Measurements from ENCODE around the gene FIBCD1. TPM values are rescaled to one million over a fixed set of nuclear protein-coding genes. Genes with fewer than 3 reads are reported as not detected.
"Not testable (repeated sequence)": the region's sequence is repeated elsewhere in the genome, so short reads cannot be mapped to it uniquely, and the experiment has no call there.

The FIBCD1 gene
- total and polyA plus RNA-seq, 7 experiments from 2014 or later, result not detected

DNA sequence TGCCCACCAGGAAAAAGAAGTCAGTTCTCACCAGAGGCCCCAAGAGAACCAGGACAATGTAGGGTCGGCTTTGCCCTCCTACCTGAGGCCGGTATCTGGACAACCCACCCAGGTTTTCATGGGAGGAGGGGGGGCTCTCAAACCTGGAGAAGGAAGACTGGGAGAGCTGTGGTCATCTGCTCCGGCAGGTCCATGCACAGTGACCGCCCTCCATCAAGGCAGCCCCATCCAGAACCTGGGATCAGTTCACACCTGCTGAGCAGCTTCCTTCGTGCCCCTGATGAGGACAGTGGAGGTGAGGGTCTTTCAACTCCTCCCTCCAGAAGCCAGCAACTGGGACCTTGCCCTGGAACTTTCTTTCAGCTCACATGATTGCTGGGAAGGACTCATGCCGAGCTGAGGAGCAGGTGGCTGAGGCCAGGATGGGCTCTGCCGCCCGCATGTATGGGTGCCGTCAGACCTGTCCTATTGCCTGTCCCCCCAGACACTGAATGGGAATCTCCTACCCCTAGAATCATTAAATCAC, 20.8 kb upstream of the FIBCD1 start:
- peaks cover 0 to 13% (median 0%) of the 10 kb centered on the region in 5 donors for H3K27me3 Mint-ChIP-seq
- CTCF ChIA-PET, result no interaction called here
- H3K27ac Mint-ChIP-seq, result no peak overlapping the region
- H3K9me3 Mint-ChIP-seq, result peaks cover 0 to 16% (median 0%) of the 10 kb centered on the region in 11 donors
- Histone ChIP-seq H3K4me1 (ENCODE audit: control insufficient read depth in 2 of 2, insufficient read depth in 2 of 2, low read length in 2 of 2) (no peaks in the 10 kb centered on the region), H3K27ac (ENCODE audit: low read depth, low read length) (no peak overlapping the region), H3K27me3 (ENCODE audit: control insufficient read depth in 2 of 2, insufficient read depth in 2 of 2, low read length in 2 of 2) (no peaks in the 10 kb centered on the region), H3K9me3 (ENCODE audit: control insufficient read depth in 2 of 3, low read length in 3 of 3) (no peaks in the 10 kb centered on the region), H3K4me3 (ENCODE audit: low read length) (no peak overlapping the region), H3K36me3 (ENCODE audit: control insufficient read depth in 2 of 3, insufficient read depth in 3 of 3, low read length in 3 of 3) (no peaks in the 10 kb centered on the region)
- ATAC-seq (no peak), DNase-seq (no peak)
- intact Hi-C loops (cut with micrococcal nuclease), result no loop called here
- POLR2A ChIA-PET, result no interaction called here
- H3K36me3 Mint-ChIP-seq, result peaks cover 0 to 5% (median 0%) of the 10 kb centered on the region in 5 donors
- no peak overlapping the region for H3K4me3 Mint-ChIP-seq
- H3K4me1 Mint-ChIP-seq, result peaks cover 0 to 5% (median 0%) of the 10 kb centered on the region in 7 donors

GRCh38 chr9:130958564-130958963, 19.5 kb upstream of the FIBCD1 start:
- H3K4me1 ChIP-seq (ENCODE audit: control insufficient read depth in 2 of 2, insufficient read depth in 2 of 2, low read length in 2 of 2); H3K4me3 ChIP-seq (ENCODE audit: low read length); ATAC-seq; H3K4me1 Mint-ChIP-seq; H3K36me3 Mint-ChIP-seq; H3K27ac ChIP-seq (ENCODE audit: low read depth, low read length); H3K4me3 Mint-ChIP-seq; POLR2A ChIA-PET; H3K36me3 ChIP-seq (ENCODE audit: control insufficient read depth in 2 of 3, insufficient read depth in 3 of 3, low read length in 3 of 3); H3K9me3 ChIP-seq (ENCODE audit: control insufficient read depth in 2 of 3, low read length in 3 of 3); intact Hi-C loops (cut with micrococcal nuclease); H3K27me3 ChIP-seq (ENCODE audit: control insufficient read depth in 2 of 2, insufficient read depth in 2 of 2, low read length in 2 of 2); CTCF ChIA-PET; DNase-seq: not testable (repeated sequence)
- Mint-ChIP-seq H3K9me3 (peaks cover 0 to 16% (median 0%) of the 10 kb centered on the region in 11 donors), H3K27ac (peak overlapping the region in 2 of 9 donors; percentile 13 to 83), H3K27me3 (peaks cover 0 to 12% (median 0%) of the 10 kb centered on the region in 5 donors)

GRCh38 chr9:130957451-130958203, 18.6 kb upstream of the FIBCD1 start:
- no peaks in the 10 kb centered on the region for H3K9me3 ChIP-seq (ENCODE audit: control insufficient read depth in 2 of 3, low read length in 3 of 3)
- Mint-ChIP-seq H3K9me3 (peaks cover 0 to 14% (median 0%) of the 10 kb centered on the region in 11 donors), H3K4me1 (peaks cover 0 to 5% (median 0%) of the 10 kb centered on the region in 7 donors), H3K36me3 (peaks cover 0 to 5% (median 0%) of the 10 kb centered on the region in 5 donors), H3K4me3 (no peak overlapping the region), H3K27ac (no peak overlapping the region), H3K27me3 (peaks cover 0 to 7% (median 0%) of the 10 kb centered on the region in 5 donors)
- POLR2A ChIA-PET, result no interaction called here
- no peak for ATAC-seq
- H3K4me3 ChIP-seq (ENCODE audit: low read length), result no peak overlapping the region
- no peaks in the 10 kb centered on the region for H3K27me3 ChIP-seq (ENCODE audit: control insufficient read depth in 2 of 2, insufficient read depth in 2 of 2, low read length in 2 of 2)
- no peaks in the 10 kb centered on the region for H3K4me1 ChIP-seq (ENCODE audit: control insufficient read depth in 2 of 2, insufficient read depth in 2 of 2, low read length in 2 of 2)
- CTCF ChIA-PET, result no interaction called here
- DNase-seq, result no peak
- no peak overlapping the region for H3K27ac ChIP-seq (ENCODE audit: low read depth, low read length)
- no peaks in the 10 kb centered on the region for H3K36me3 ChIP-seq (ENCODE audit: control insufficient read depth in 2 of 3, insufficient read depth in 3 of 3, low read length in 3 of 3)
- intact Hi-C loops (cut with micrococcal nuclease), result no loop called here

DNA sequence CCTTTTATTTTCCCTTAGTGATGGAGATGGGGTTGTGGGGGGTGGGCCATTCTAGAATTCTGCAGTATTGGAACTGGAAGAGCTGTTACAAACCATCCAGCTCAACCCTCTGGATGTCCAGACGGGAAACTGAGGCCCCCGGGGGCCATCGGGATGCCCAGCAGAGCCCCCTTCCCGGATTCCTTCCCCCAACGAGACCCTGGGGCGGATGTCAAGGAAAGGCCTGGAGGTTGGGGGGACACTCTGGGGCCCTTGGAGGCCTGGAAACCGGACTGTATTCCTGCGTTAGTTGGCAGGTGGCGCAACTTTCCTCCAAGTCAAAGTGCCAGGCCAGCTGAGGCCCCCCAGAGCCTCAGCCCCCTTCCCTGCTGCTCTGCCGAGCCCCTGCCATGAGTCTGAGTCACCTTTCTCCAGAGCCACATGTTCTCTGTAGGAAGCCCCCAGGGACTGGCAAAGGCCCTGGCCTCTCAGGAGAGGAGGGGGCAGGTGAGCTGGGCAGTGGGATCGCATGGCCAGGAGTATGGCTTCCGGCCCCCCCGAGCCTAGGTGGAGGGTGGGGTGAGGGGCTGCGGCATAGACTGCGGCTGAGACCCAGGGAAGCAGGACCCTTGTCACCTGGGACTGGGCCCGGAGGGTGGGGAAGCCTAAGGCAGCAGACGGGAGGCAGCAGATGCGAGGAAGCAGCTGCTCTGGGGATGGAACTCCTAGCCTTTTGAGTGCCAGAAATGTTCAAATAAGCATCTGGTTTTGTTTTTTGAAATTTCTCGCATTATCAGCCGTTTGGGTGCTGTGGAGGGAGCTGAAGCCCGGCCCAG, 17.8 kb upstream of the FIBCD1 start:
- no peak overlapping the region for H3K27ac Mint-ChIP-seq
- intact Hi-C loops (cut with micrococcal nuclease), result no loop called here
- H3K9me3 Mint-ChIP-seq, result peaks cover 0 to 14% (median 0%) of the 10 kb centered on the region in 11 donors

DNA sequence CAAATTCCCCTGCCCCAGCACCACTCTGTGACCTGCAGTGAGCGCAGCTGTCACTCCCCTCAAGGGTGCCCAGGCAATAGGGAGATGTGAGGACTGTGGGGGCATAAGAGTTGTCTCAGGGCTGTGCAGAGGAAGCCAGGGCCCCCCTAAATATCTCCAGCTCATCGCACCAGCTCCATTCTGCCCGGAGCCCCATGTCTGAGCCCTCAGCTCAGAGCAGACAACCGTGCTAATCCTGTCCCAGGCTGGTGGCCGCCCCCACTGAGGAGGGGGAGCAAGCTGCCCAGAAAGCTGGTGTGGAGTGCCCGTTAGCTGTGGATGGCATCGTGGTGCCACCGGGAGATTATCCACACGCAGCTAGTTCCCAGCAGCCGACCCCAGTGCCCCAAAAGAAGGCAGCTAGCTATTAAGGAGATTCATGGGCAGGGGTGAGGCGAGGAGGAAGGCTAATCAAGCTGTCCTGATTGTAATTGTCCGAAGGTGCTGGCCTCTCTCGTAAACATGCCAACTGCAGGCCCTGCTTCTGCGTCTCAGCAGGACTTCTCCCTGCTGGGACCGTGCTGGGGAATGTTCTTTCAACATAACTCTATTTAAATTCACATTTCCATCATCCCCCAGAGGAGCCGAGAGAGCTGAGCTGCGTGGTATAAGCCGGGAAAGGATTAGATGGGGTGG, 17.0 kb upstream of the FIBCD1 start:
- intact Hi-C loops (cut with micrococcal nuclease), result no loop called here
- Histone ChIP-seq H3K9me3 (ENCODE audit: control insufficient read depth in 2 of 3, low read length in 3 of 3) (no peaks in the 10 kb centered on the region), H3K4me1 (ENCODE audit: control insufficient read depth in 2 of 2, insufficient read depth in 2 of 2, low read length in 2 of 2) (no peaks in the 10 kb centered on the region), H3K27me3 (ENCODE audit: control insufficient read depth in 2 of 2, insufficient read depth in 2 of 2, low read length in 2 of 2) (no peaks in the 10 kb centered on the region), H3K4me3 (ENCODE audit: low read length) (no peak overlapping the region), H3K36me3 (ENCODE audit: control insufficient read depth in 2 of 3, insufficient read depth in 3 of 3, low read length in 3 of 3) (no peaks in the 10 kb centered on the region), H3K27ac (ENCODE audit: low read depth, low read length) (no peak overlapping the region)
- ChIA-PET POLR2A (no interaction called here), CTCF (no interaction called here)
- Mint-ChIP-seq H3K36me3 (peaks cover 0 to 5% (median 0%) of the 10 kb centered on the region in 5 donors), H3K9me3 (peaks cover 0 to 14% (median 0%) of the 10 kb centered on the region in 11 donors), H3K27ac (no peak overlapping the region), H3K4me3 (no peak overlapping the region), H3K4me1 (peaks cover 0 to 5% (median 0%) of the 10 kb centered on the region in 7 donors), H3K27me3 (peaks cover 0 to 11% (median 7%) of the 10 kb centered on the region in 5 donors)
- ATAC-seq, result no peak
- no peak for DNase-seq

More for the DNA sequence above, 17.8 kb upstream of the FIBCD1 start:
- Histone ChIP-seq H3K27me3 (ENCODE audit: control insufficient read depth in 2 of 2, insufficient read depth in 2 of 2, low read length in 2 of 2) (no peaks in the 10 kb centered on the region), H3K9me3 (ENCODE audit: control insufficient read depth in 2 of 3, low read length in 3 of 3) (no peaks in the 10 kb centered on the region), H3K4me1 (ENCODE audit: control insufficient read depth in 2 of 2, insufficient read depth in 2 of 2, low read length in 2 of 2) (no peaks in the 10 kb centered on the region), H3K36me3 (ENCODE audit: control insufficient read depth in 2 of 3, insufficient read depth in 3 of 3, low read length in 3 of 3) (no peaks in the 10 kb centered on the region), H3K4me3 (ENCODE audit: low read length) (no peak overlapping the region), H3K27ac (ENCODE audit: low read depth, low read length) (no peak overlapping the region)
- ATAC-seq, result no peak
- POLR2A ChIA-PET, result no interaction called here
- no peak for DNase-seq
- Mint-ChIP-seq H3K36me3 (peaks cover 0 to 5% (median 0%) of the 10 kb centered on the region in 5 donors), H3K4me1 (peaks cover 0 to 5% (median 0%) of the 10 kb centered on the region in 7 donors), H3K27me3 (peaks cover 0 to 11% (median 4%) of the 10 kb centered on the region in 5 donors), H3K4me3 (no peak overlapping the region)
- CTCF ChIA-PET, result no interaction called here

DNA sequence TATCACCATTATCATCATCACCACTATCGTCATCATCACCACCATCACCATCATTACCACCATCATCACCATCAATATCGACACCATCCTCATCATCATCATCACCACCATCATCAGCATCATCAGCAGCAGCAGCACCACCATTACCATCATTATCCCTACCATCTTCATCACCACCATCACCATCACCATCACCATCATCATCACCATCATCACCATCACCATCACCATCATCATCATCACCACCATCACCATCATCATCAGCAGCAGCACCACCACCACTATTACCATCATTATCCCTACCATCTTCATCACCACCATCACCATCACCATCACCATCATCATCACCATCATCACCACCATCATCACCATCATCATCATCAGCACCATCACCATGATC, 15.9 kb upstream of the FIBCD1 start:
- ATAC-seq; H3K9me3 ChIP-seq (ENCODE audit: control insufficient read depth in 2 of 3, low read length in 3 of 3); H3K27me3 ChIP-seq (ENCODE audit: control insufficient read depth in 2 of 2, insufficient read depth in 2 of 2, low read length in 2 of 2); H3K4me1 Mint-ChIP-seq; H3K4me1 ChIP-seq (ENCODE audit: control insufficient read depth in 2 of 2, insufficient read depth in 2 of 2, low read length in 2 of 2); DNase-seq; H3K4me3 ChIP-seq (ENCODE audit: low read length); H3K36me3 Mint-ChIP-seq; H3K27ac Mint-ChIP-seq; intact Hi-C loops (cut with micrococcal nuclease); H3K4me3 Mint-ChIP-seq; POLR2A ChIA-PET; H3K36me3 ChIP-seq (ENCODE audit: control insufficient read depth in 2 of 3, insufficient read depth in 3 of 3, low read length in 3 of 3); H3K27ac ChIP-seq (ENCODE audit: low read depth, low read length): not testable (repeated sequence)
- CTCF ChIA-PET, result interaction anchor here (0.6 kb wide), 1 partner anchor 8 kb away, joined by 4 read pairs; no protein-coding TSS in a partner anchor
- peaks cover 0 to 18% (median 16%) of the 10 kb centered on the region in 5 donors for H3K27me3 Mint-ChIP-seq
- H3K9me3 Mint-ChIP-seq, result peaks cover 0 to 14% (median 0%) of the 10 kb centered on the region in 11 donors

All from naive thymus-derived CD4-positive, alpha-beta T cell (primary cell).